Aorta (tissue), 5 donors: ENCODE data around the gene VPS13D. TPM values are rescaled to one million over a fixed set of nuclear protein-coding genes. Genes with fewer than 3 reads are reported as not detected.

Source experiments
- ATAC-seq: fragments of 200-7000 bp; cut with Tn5 transposase; one replicate; pipeline ENCODE4 v1.9.1; 2022; ENCODE audit warnings: moderate library complexity; ENCODE audit not compliant: low FRiP score
- DNase-seq, 2 donors: peaks; one replicate each; pipeline ENCODE4 v3.0.0-alpha.2; 2020
- H3K27ac ChIP-seq, 2 donors: one replicate each; pipeline ENCODE4 v1.5.1; 2013; ENCODE audit warnings: low read length in 2 of 2, mild to moderate bottlenecking in 2 of 2, moderate library complexity in 2 of 2, control low read depth in 1 of 2, inconsistent platforms in 1 of 2, low read depth in 1 of 2
- H3K27me3 ChIP-seq, 2 donors: one replicate each; pipeline ENCODE4 v1.6.1; 2013; ENCODE audit warnings: control low read depth in 1 of 2, low read length in 1 of 2, mild to moderate bottlenecking in 1 of 2, moderate library complexity in 1 of 2; ENCODE audit not compliant: insufficient read depth in 2 of 2, control insufficient read depth in 1 of 2
- H3K36me3 ChIP-seq, 2 donors: one replicate each; pipeline ENCODE4 v1.6.1; 2013; ENCODE audit warnings: control low read depth in 1 of 2, low read length in 1 of 2, mild to moderate bottlenecking in 1 of 2; ENCODE audit not compliant: insufficient read depth in 2 of 2, control insufficient read depth in 1 of 2
- H3K4me1 ChIP-seq, 2 donors: one replicate each; pipeline ENCODE4 v1.6.1; 2013; ENCODE audit warnings: low read length in 2 of 2, control low read depth in 1 of 2, mild to moderate bottlenecking in 1 of 2, moderate library complexity in 1 of 2; ENCODE audit not compliant: insufficient read depth in 2 of 2, control insufficient read depth in 1 of 2
- H3K4me3 ChIP-seq, 2 donors: one replicate each; pipeline ENCODE4 v1.5.1; 2013; ENCODE audit warnings: low read length in 2 of 2, control low read depth in 1 of 2, mild to moderate bottlenecking in 1 of 2
- H3K9me3 ChIP-seq: one replicate; pipeline ENCODE4 v1.6.1; 2013; ENCODE audit warnings: mild to moderate bottlenecking, low read length; ENCODE audit not compliant: control insufficient read depth
- WGBS, 2 donors: extraction: QIAGEN DNeasy Blood & Tissue Kit; methylation state at CpG; one replicate each; pipeline ENCODE4 v1.1.7; 2013; 5-methylcytosine and 5-hydroxymethylcytosine counted together
- intact Hi-C, 2 donors: fragments of 100-400 bp; cut with DNase I; formaldehyde crosslinking; loops; one replicate each; pipeline versions ENCODE4 v1.14.2 to v1.15.0; 2022
- polyA plus RNA-seq, 2 donors: library from polyadenylated mRNA; stranded (reverse); fragments of 200-250 nt; gene quantifications; one replicate each; pipeline ENCODE4 v1.2.3, GENCODE V29; 2013
- total RNA-seq, 2 donors: library from RNA; stranded (reverse); fragmentation: NEBNext Ultra II Directional; extraction: Animal tissue kit (Norgen Biotek cat#: 25700); gene quantifications; one replicate each; pipeline ENCODE4 v1.2.1, GENCODE V29; 2021
- donor health status: healthy with polysubstance abuse.
- donor health status: Bipolar disorder and iron deficiency.
- donor health status: DM: no; HTN: no; CAD: no.
- donor health status: DM: no; HTN: no; CAD: no.
- donor health status: DM: yes; HTN: yes; CAD: no.

The VPS13D gene
- total and polyA plus RNA-seq, 4 donors: 15.8 to 134 (median 58.9) TPM

DNA sequence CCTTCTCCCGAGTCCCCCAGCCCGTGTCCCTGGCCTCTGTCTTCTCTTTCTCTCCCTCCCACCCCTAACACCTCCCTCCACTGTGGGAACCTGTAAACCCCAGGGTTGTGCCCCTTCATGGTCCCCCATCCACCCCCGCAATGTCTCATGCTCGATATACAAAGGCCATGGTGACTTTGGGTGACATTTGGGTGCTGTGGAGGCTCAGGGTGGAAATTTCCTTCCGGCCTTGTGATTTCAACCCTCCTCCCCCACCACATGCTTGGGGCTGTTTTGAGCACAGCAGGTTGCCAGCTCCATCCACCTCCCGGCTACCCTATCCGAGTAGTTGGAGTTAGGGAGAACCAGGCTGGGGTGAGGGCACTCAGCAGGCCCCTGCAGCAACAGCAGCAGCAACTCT, 25.7 kb upstream of the VPS13D start:
- H3K27ac ChIP-seq: no peak overlapping the region
- H3K4me1 ChIP-seq: no peaks in the 10 kb centered on the region
- H3K36me3 ChIP-seq: no peaks in the 10 kb centered on the region
- H3K4me3 ChIP-seq: no peak overlapping the region
- no peak for ATAC-seq
- no peaks in the 10 kb centered on the region for H3K27me3 ChIP-seq
- 85 to 90% methylated on average over 7 of the region's 7 CpGs for WGBS, 2 donors
- no peaks in the 10 kb centered on the region for H3K9me3 ChIP-seq
- DNase-seq: no peak
- intact Hi-C loops: no loop called here

DNA sequence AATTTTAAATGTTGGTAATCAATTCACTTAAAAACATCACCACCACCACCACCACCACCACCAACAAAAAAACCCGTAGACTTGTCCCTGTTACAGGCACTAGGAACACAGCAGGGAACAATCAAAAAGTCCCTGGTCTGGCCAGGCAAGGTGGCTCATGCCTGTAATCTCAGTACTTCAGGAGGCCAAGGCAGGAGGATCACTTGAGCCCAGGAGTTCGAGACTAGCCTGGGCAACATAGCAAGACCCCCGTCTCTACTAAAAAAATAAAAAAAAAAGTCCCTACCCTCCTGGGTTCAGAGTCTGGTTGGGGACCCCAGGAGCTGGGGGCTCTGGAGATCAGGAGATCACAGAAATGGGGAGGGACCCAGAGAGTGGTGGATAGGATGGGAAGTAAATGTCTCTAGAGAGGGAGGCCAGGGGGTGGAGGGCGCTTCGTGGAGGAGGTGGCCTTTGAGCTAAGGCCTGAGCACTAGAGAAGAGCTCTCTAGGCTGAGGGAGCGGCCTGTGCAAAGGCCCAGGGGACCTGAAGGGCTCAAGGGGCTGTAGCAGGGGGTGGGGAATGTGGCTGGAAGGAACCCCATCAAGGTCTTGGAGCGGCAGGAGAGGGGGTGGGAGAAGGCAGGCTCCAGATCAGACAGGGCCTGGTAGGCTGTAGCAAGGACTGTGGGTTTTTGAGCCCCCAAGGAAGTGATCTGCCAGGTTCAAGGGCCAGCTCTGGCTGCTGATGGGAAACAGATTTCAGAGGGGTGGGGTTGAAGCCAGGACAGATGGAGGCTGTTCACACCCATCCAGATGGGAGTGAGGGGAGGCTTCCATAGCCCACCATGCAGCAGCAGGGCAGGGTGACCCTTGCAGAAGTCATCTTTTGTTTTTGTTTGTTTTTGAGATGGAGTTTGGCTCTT, 24.8 kb upstream of the VPS13D start:
- intact Hi-C loops: loop anchor here in 1 of 2 donors (5.0 kb wide), 1 partner anchor 368 kb away; no protein-coding TSS in a partner anchor
- DNase-seq (no peak), ATAC-seq (no peak)
- Histone ChIP-seq H3K4me1 (no peaks in the 10 kb centered on the region), H3K27ac (no peak overlapping the region), H3K27me3 (no peaks in the 10 kb centered on the region), H3K36me3 (no peaks in the 10 kb centered on the region), H3K9me3 (no peaks in the 10 kb centered on the region), H3K4me3 (no peak overlapping the region)
- WGBS, 2 donors: 86 to 87% methylated on average over 7 of the region's 7 CpGs

- Histone ChIP-seq H3K9me3 (no peaks in the 10 kb centered on the region), H3K4me1 (no peaks in the 10 kb centered on the region), H3K27ac (no peak overlapping the region), H3K27me3 (no peaks in the 10 kb centered on the region), H3K4me3 (no peak overlapping the region), H3K36me3 (no peaks in the 10 kb centered on the region)
- ATAC-seq (no peak), DNase-seq (no peak)
- intact Hi-C loops: loop anchor here in 1 of 2 donors (5.0 kb wide), 1 partner anchor 369 kb away; no protein-coding TSS in a partner anchor
- 93 to 95% methylated on average over 5 of the region's 5 CpGs for WGBS, 2 donors
Observed at GRCh38 chr1:12206238-12206637, 23.6 kb upstream of the VPS13D start.

- Histone ChIP-seq H3K9me3 (no peaks in the 10 kb centered on the region), H3K27ac (no peak overlapping the region), H3K27me3 (no peaks in the 10 kb centered on the region), H3K4me3 (no peak overlapping the region), H3K36me3 (no peaks in the 10 kb centered on the region), H3K4me1 (no peaks in the 10 kb centered on the region)
- 82 to 86% methylated on average over 17 of the region's 17 CpGs for WGBS, 2 donors
- intact Hi-C loops: loop anchor here in 1 of 2 donors (5.0 kb wide), 1 partner anchor 370 kb away; no protein-coding TSS in a partner anchor
- DNase-seq: no peak
- ATAC-seq: no peak
Observed at GRCh38 chr1:12206792-12207424, 22.9 kb upstream of the VPS13D start.

- no peak for ATAC-seq
- 67 to 72% methylated on average over 6 of the region's 6 CpGs for WGBS, 2 donors
Observed at GRCh38 chr1:12208271-12208670, 21.6 kb upstream of the VPS13D start.

DNA sequence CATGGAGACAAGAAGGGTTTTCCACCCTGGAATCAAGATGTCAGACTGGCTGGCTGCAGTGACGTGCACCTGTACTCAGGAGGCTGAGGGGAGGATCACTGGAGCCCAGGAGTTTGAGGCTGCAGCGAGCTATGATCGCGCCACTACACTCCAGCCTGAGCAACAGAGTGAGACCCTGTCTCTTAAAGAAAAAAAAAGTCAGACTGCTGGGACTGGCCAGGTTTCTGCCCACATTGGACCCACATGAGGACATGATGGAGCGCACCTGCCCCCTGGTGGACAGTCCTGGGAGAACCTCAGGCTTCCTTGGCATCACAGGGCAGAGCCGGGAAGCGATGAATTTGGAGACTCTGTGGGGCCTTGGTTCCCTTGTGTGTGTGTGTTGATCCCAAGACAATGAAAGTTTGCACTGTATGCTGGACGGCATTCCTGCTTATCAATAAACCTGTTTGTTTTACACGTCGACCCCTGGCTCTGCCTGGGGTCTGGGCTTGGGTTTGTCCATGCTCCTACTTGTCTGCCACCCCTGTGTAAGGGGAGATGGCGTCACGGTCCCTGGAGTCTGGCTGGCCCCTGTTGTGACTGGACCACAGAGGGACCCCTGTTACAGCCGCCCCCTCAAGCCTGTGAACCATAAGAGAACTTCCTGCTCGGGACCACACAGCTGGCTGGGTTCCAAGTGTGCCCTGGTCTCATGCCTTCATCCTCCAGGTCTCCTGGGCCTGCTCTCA, 20.9 kb upstream of the VPS13D start:
- Histone ChIP-seq H3K36me3 (no peaks in the 10 kb centered on the region), H3K4me3 (no peak overlapping the region), H3K27me3 (no peaks in the 10 kb centered on the region), H3K4me1 (no peaks in the 10 kb centered on the region), H3K9me3 (no peaks in the 10 kb centered on the region), H3K27ac (no peak overlapping the region)
- DNase-seq (peak; percentile 85 to 96), ATAC-seq (peak; percentile 90)
- WGBS, 2 donors: 22 to 23% methylated on average over 14 of the region's 14 CpGs
- intact Hi-C loops: loop anchor here (1.0 to 5.0 kb wide), 3 partner anchors 84 to 372 kb away; no protein-coding TSS in a partner anchor

More at GRCh38 chr1:12208271-12208670, 21.6 kb upstream of the VPS13D start:
- H3K9me3 ChIP-seq: no peaks in the 10 kb centered on the region
- DNase-seq: no peak
- no peak overlapping the region for H3K4me3 ChIP-seq
- H3K4me1 ChIP-seq: no peaks in the 10 kb centered on the region
- H3K36me3 ChIP-seq: no peaks in the 10 kb centered on the region
- no peak overlapping the region for H3K27ac ChIP-seq
- H3K27me3 ChIP-seq: no peaks in the 10 kb centered on the region
- intact Hi-C loops: loop anchor here in 1 of 2 donors (2.0 to 5.0 kb wide), 2 partner anchors 83 to 371 kb away; no protein-coding TSS in a partner anchor

DNA sequence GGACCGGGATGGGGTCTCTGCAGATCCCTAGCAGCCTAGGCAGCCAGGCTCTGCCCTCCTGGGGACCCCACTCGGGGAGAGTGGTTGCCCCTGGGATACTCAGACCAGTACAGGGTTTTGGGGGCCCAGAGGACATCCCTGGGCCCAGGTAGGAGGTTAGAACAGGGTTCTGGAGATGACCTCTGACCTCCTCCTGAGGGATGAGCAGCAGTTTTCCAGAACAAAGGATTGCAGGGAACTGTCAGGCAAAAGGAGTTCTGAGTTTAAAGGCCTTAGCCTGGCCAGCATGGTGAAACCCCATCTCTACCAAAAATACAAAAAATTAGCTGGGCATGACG, 20.4 kb upstream of the VPS13D start:
- ATAC-seq: no peak
- 71 to 75% methylated on average over 3 of the region's 3 CpGs for WGBS, 2 donors

DNA sequence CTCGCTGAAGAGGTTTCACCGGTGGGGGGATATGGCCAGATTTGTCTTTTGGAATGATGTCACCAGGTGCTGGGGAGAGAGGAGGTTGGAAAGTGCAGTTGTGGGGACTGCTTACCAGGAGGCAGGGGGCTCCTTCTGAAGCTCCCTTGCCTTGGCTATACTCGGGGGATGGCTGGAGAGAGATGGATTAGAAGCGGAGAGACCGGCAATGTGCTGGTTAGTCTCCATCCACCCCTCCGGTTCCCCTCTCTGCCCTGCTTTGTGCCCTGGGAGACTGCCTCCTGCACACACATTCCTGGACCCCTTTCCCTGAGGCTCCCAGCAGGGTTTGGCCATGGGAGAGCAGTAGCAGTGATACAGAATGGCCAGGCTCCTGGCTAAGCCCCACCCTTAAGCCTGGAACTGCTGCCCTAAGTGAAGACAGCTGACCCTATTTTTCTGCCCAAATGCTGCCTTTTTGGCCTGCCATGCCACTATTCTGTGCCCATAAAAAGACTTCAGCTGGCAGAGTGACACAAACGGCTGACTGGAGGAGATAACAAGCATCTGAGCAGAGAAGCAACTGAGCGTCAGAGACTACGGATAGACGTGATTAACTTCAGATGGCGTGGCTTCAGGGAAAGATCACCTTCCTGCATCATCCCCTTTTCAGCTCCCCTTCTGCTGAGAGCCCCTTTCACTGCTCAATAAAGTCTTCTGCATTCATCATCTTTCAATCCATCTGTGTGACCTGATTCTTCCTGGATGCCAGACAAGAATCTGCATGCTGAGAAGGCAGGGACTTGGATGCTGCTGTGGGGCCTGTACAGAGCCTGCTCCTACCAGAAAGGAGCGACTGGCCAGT, 14.5 kb upstream of the VPS13D start:
- ATAC-seq: no peak
- H3K36me3 ChIP-seq: no peaks in the 10 kb centered on the region
- WGBS, 2 donors: 78 to 82% methylated on average over 12 of the region's 12 CpGs

More for the DNA sequence above, 20.4 kb upstream of the VPS13D start:
- intact Hi-C loops: loop anchor here (1.0 to 5.0 kb wide), 3 partner anchors 84 to 372 kb away; no protein-coding TSS in a partner anchor
- H3K36me3 ChIP-seq: no peaks in the 10 kb centered on the region
- no peaks in the 10 kb centered on the region for H3K4me1 ChIP-seq
- no peak for DNase-seq
- no peak overlapping the region for H3K27ac ChIP-seq
- H3K9me3 ChIP-seq: no peaks in the 10 kb centered on the region
- H3K4me3 ChIP-seq: no peak overlapping the region
- no peaks in the 10 kb centered on the region for H3K27me3 ChIP-seq

More for the DNA sequence above, 14.5 kb upstream of the VPS13D start:
- H3K4me1 ChIP-seq: no peaks in the 10 kb centered on the region
- H3K27me3 ChIP-seq: no peaks in the 10 kb centered on the region
- no peak for DNase-seq
- intact Hi-C loops: no loop called here
- no peak overlapping the region for H3K27ac ChIP-seq
- H3K4me3 ChIP-seq: no peak overlapping the region
- H3K9me3 ChIP-seq: peaks cover 11% of the 10 kb centered on the region
